Fibroblast of pulmonary artery (primary cell): ENCODE results near the gene DNAH10.

Experiments
- DNase-seq: peaks from one replicate; pipeline ENCODE4 v3.0.0-alpha.2; 2010; ENCODE audit warnings: low read depth
- H3K4me3 ChIP-seq: replicated peaks from 2 replicates; pipeline ENCODE4 v1.5.1; 2011; ENCODE audit warnings: low read depth, mild to moderate bottlenecking, control low read depth, low read length, moderate library complexity
- TF ChIP-seq, protein P1 (sequence below): IDR thresholded peaks from 2 replicates; pipeline ENCODE4 v1.5.1; 2011; ENCODE audit warnings: mild to moderate bottlenecking, control low read depth, low read length, inconsistent platforms; ENCODE audit errors: missing control alignments

The DNAH10 gene

GRCh38 chr12:123767613-123768012 lies 5.5 kb downstream of the DNAH10 start:
- no peak for DNase-seq
- TF ChIP-seq, protein P1, sequence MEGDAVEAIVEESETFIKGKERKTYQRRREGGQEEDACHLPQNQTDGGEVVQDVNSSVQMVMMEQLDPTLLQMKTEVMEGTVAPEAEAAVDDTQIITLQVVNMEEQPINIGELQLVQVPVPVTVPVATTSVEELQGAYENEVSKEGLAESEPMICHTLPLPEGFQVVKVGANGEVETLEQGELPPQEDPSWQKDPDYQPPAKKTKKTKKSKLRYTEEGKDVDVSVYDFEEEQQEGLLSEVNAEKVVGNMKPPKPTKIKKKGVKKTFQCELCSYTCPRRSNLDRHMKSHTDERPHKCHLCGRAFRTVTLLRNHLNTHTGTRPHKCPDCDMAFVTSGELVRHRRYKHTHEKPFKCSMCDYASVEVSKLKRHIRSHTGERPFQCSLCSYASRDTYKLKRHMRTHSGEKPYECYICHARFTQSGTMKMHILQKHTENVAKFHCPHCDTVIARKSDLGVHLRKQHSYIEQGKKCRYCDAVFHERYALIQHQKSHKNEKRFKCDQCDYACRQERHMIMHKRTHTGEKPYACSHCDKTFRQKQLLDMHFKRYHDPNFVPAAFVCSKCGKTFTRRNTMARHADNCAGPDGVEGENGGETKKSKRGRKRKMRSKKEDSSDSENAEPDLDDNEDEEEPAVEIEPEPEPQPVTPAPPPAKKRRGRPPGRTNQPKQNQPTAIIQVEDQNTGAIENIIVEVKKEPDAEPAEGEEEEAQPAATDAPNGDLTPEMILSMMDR: no peak
- H3K4me3 ChIP-seq: no peak overlapping the region

DNA sequence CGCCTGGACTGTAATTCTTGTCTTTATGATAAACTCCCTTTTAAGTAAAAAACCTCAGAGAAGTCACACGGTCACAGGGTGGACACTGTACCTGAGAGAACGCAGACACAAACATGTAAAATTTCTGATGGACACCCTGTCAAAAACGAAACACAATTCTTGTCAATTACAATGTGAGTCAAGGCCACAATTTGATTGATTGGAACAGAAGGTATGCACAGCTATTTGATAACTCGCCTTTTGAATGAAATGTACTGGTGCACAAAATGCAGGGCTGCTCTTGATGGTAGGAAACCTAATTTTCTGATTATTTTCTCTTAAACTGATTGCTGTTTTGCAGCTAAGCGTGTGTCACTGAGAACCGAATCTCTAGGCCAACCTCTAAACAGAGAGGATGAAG lies 9.2 kb downstream of the DNAH10 start:
- TF ChIP-seq, protein P1: no peak
- no peak for DNase-seq
- no peak overlapping the region for H3K4me3 ChIP-seq

DNA sequence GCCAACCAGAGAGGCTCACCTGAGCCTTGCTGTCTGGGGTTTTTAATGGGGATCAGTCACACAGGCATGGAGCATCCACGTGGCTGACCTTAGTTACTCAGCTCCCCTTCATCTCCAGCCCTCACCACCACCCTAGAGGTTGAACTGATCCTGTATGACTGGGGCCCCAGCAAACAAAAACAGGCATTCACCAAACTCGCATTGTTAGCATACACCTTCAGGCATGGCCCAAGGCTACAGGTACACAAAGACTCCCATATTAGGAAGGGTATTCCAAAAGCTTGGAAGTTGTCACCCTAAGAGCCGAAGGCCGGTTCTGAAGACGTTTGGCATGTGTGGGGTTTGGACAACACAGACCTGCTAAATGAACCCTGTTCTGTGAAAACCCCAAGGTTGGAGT lies 10.0 kb downstream of the DNAH10 start:
- no peak for DNase-seq
- TF ChIP-seq, protein P1: no peak
- H3K4me3 ChIP-seq: no peak overlapping the region

- TF ChIP-seq, protein P1: no peak
- no peak overlapping the region for H3K4me3 ChIP-seq
- no peak for DNase-seq
Measured at GRCh38 chr12:123773375-123773774, 11.3 kb downstream of the DNAH10 start.

DNA sequence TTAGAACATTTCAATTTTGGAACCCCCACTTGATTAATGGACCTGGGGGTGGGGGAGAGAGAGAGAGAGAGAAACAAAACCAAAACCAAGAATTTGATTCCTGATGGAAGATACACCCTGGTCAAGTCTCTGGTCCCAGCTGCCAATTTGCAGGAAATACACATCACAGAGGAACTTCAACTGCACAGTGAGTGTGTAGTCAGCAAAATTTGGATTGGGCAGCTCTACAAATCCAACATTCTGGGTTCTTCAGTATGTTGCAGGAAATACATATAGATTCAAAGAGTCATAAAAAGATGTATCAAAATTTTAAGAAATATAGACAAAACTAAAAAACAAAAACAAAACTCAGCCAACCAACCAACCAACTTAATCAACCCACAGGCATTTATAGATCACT lies 17.4 kb downstream of the DNAH10 start:
- TF ChIP-seq, protein P1: no peak
- no peak for DNase-seq
- no peak overlapping the region for H3K4me3 ChIP-seq

- H3K4me3 ChIP-seq: no peak overlapping the region
- DNase-seq: no peak
- TF ChIP-seq, protein P1: no peak
Measured at GRCh38 chr12:123782997-123783792, 21.1 kb downstream of the DNAH10 start.

- no peak overlapping the region for H3K4me3 ChIP-seq
- TF ChIP-seq, protein P1: no peak
- DNase-seq: no peak
Measured at GRCh38 chr12:123787466-123787865, 25.4 kb downstream of the DNAH10 start.
